ENCODE data around the gene ADGRF5.

Gene ADGRF5

GRCh38 chr6:46917002-46917545, 4.7 kb downstream of the ADGRF5 start:
- Histone ChIP-seq H3K27me3 (ENCODE audit: low read depth, low read length) (peaks cover 7% of the 10 kb centered on the region; the same call in 1 of the 2 replicates), H3K9ac (ENCODE audit: low read length) (no peak overlapping the region), H3K4me3 (ENCODE audit: low read length) (no peak overlapping the region), H3K4me1 (ENCODE audit: low read length) (no peaks in the 10 kb centered on the region), H3K36me3 (replicated peaks; ENCODE audit: low read depth, low read length) (no peaks in the 10 kb centered on the region), H3K9me3 (ENCODE audit: insufficient read depth, low read length) (no peaks in the 10 kb centered on the region), H3K27ac (ENCODE audit: low read length) (no peak overlapping the region), H2AFZ (ENCODE audit: low read depth, low read length) (no peak overlapping the region), H3K4me2 (ENCODE audit: low read length) (no peak overlapping the region), H4K20me1 (ENCODE audit: insufficient read depth, low read length) (no peaks in the 10 kb centered on the region), H3K79me2 (ENCODE audit: low read length) (no peaks in the 10 kb centered on the region)
- TF ChIP-seq EZH2phosphoT487 (IDR thresholded peaks at IDR 0.05; ENCODE audit: low read depth) (no peak), CTCF (IDR thresholded peaks at IDR 0.05; ENCODE audit: low read depth, low read length) (no peak)

GRCh38 chr6:46915866-46916265, 5.9 kb downstream of the ADGRF5 start:
- Histone ChIP-seq H4K20me1 (ENCODE audit: insufficient read depth, low read length) (no peaks in the 10 kb centered on the region), H3K4me1 (ENCODE audit: low read length) (no peaks in the 10 kb centered on the region), H3K9me3 (ENCODE audit: insufficient read depth, low read length) (no peaks in the 10 kb centered on the region), H3K4me2 (ENCODE audit: low read length) (no peak overlapping the region), H3K79me2 (ENCODE audit: low read length) (no peaks in the 10 kb centered on the region), H3K36me3 (replicated peaks; ENCODE audit: low read depth, low read length) (no peaks in the 10 kb centered on the region), H3K27me3 (ENCODE audit: low read depth, low read length) (peaks cover 7% of the 10 kb centered on the region; the same call in 1 of the 2 replicates), H3K9ac (ENCODE audit: low read length) (no peak overlapping the region), H3K4me3 (ENCODE audit: low read length) (no peak overlapping the region), H3K27ac (ENCODE audit: low read length) (no peak overlapping the region), H2AFZ (ENCODE audit: low read depth, low read length) (no peak overlapping the region)
- no peak for TF ChIP-seq EZH2phosphoT487 (IDR thresholded peaks at IDR 0.05; ENCODE audit: low read depth)

- Histone ChIP-seq H3K4me1 (ENCODE audit: low read length) (no peaks in the 10 kb centered on the region), H3K4me2 (ENCODE audit: low read length) (no peak overlapping the region), H3K27me3 (ENCODE audit: low read depth, low read length) (peaks cover 7% of the 10 kb centered on the region; the same call in 1 of the 2 replicates)
Measured at GRCh38 chr6:46915380-46915779, 6.4 kb downstream of the ADGRF5 start.

GRCh38 chr6:46914279-46914810, 7.4 kb downstream of the ADGRF5 start:
- Histone ChIP-seq H3K4me1 (ENCODE audit: low read length) (no peaks in the 10 kb centered on the region), H3K4me3 (ENCODE audit: low read length) (no peak overlapping the region), H3K36me3 (replicated peaks; ENCODE audit: low read depth, low read length) (no peaks in the 10 kb centered on the region), H3K27ac (ENCODE audit: low read length) (no peak overlapping the region), H3K9ac (ENCODE audit: low read length) (no peak overlapping the region), H3K79me2 (ENCODE audit: low read length) (no peaks in the 10 kb centered on the region), H3K9me3 (ENCODE audit: insufficient read depth, low read length) (no peaks in the 10 kb centered on the region), H3K4me2 (ENCODE audit: low read length) (no peak overlapping the region), H3K27me3 (ENCODE audit: low read depth, low read length) (peaks cover 3% of the 10 kb centered on the region; the same call in 1 of the 2 replicates), H2AFZ (ENCODE audit: low read depth, low read length) (no peak overlapping the region), H4K20me1 (ENCODE audit: insufficient read depth, low read length) (no peaks in the 10 kb centered on the region)
- TF ChIP-seq EZH2phosphoT487 (IDR thresholded peaks at IDR 0.05; ENCODE audit: low read depth) (no peak), CTCF (IDR thresholded peaks at IDR 0.05; ENCODE audit: low read depth, low read length) (no peak)

More at GRCh38 chr6:46915380-46915779, 6.4 kb downstream of the ADGRF5 start:
- no peaks in the 10 kb centered on the region for H3K9me3 ChIP-seq (ENCODE audit: insufficient read depth, low read length)
- TF ChIP-seq EZH2phosphoT487 (IDR thresholded peaks at IDR 0.05; ENCODE audit: low read depth) (no peak), CTCF (IDR thresholded peaks at IDR 0.05; ENCODE audit: low read depth, low read length) (no peak)
- H4K20me1 ChIP-seq (ENCODE audit: insufficient read depth, low read length) = no peaks in the 10 kb centered on the region
- no peak overlapping the region for H3K9ac ChIP-seq (ENCODE audit: low read length)
- no peaks in the 10 kb centered on the region for H3K79me2 ChIP-seq (ENCODE audit: low read length)
- no peak overlapping the region for H3K27ac ChIP-seq (ENCODE audit: low read length)
- no peaks in the 10 kb centered on the region for H3K36me3 ChIP-seq (replicated peaks; ENCODE audit: low read depth, low read length)
- H2AFZ ChIP-seq (ENCODE audit: low read depth, low read length) = no peak overlapping the region
- no peak overlapping the region for H3K4me3 ChIP-seq (ENCODE audit: low read length)
